Activated CD4-positive, alpha-beta T cell treated with anti-CD3 and anti-CD28 coated beads, Interleukin-2, amount 50 U/mL, for 24 hours (primary cell): ENCODE data around the gene FNTB.

Experiments used
- DNase-seq, 2 donors: peaks; one replicate each; pipeline ENCODE4 v3.0.0-alpha.2; 2020; ENCODE audit warnings: low read depth in 1 of 2, low spot score in 1 of 2

Gene FNTB

GRCh38 chr14:65045006-65045405 is 58.3 kb downstream of the FNTB start:
- DNase-seq = no peak

GRCh38 chr14:65045709-65046108 is 59.0 kb downstream of the FNTB start:
- no peak for DNase-seq

DNA sequence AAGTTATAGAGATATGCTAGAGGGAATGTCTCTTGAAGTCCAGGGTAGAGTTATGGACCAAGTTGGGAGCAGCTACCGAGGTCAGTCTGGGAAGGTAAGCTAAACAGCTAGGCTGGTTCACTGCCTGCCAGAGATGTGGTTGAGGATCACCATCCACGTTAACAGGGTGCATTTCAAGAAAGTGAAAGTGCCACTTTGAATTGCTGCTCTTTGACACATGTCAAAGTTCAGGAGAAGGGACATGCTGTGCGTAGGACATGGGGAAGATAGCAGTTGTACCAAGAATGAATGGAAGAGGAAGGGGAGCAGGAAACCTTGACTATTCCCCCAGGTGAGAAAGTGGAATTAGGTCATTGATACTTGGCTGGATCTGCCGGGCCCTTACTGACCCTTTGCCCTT is 66.1 kb downstream of the FNTB start:
- DNase-seq = no peak

DNA sequence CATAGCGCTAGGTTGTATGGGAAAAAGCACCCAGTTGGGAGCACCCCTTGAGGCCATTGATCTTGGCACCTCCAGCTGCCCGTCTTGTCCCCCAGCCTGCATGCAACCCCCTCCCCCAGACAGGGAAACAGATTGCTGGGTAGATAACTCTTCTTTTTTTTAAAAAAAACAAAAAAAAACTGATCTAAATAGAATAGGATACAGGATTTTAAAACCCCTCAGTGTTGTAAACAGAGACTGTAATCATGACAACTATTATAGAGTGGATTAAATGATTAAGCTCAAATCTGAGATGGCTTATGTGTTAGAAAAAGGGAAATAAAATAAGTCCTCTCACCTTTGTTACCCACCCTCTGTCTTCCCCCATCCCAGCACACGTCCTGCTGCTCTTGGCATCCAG is 66.8 kb downstream of the FNTB start:
- DNase-seq = no peak

DNA sequence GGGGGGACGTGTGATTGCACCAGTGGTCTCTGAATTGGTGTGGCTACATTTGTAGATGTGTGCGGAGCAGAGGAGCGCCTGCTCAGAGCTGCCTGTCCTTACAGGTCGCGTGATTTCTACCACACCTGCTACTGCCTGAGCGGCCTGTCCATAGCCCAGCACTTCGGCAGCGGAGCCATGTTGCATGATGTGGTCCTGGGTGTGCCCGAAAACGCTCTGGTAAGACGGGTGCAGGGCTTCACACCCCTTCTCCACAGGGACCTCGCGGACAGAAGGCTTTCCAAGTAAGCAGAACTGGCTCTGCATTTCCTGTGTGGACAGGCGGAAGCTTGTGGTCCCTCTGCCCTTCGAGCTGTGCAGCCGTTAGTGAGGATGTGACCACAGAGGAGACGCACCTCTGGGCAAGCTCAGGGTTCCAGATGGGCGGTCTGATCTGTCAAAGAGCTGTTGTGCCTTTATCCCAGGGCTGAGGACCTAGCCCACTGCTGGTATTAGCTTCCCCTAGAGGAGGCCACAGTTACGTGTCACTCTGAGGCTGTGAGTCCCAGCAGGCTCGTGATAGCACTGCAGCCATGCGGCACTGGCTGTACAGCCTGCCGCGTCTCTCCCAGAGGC is 67.9 kb downstream of the FNTB start:
- no peak for DNase-seq

DNA sequence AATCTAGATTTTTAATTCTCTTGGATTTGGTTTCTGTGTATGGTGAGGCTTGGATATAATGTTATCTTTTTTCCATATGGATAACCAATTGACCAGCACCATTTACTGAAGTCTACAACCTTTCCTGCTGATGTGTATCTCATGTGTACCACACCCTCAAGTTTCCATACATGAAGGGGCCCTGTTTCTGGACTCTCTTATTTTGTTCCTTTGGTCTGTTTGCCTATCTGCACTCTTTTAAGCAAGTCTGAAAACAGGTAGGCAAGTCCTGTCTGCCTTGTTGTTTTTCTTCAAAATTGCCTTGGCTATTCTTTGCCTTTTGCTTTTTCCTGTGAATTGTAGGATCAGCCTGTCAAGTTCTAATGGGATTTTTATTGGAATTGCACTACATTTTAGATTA is 71.0 kb downstream of the FNTB start:
- DNase-seq = no peak

GRCh38 chr14:65062096-65063075 is 75.7 kb downstream of the FNTB start:
- no peak for DNase-seq

DNA sequence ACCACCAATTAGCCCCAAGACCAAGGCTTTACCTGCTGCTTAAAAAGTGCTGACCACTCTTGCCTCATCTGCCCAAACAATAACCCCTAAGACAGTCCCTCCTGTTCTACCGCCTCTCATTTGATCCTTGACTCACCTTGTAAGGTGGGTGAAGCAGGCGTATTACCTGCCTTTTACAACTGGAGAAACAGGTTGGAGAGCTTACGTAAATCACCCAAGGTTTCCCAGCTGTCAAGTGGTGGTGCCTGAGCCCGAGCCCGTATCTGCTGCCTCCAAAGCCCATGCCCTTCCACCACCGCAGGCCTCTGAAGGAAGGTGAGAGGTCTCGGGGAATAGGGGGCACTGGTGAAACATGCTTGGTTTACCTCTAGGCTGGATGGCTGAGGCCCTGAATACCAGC is 79.0 kb downstream of the FNTB start:
- no peak for DNase-seq

DNA sequence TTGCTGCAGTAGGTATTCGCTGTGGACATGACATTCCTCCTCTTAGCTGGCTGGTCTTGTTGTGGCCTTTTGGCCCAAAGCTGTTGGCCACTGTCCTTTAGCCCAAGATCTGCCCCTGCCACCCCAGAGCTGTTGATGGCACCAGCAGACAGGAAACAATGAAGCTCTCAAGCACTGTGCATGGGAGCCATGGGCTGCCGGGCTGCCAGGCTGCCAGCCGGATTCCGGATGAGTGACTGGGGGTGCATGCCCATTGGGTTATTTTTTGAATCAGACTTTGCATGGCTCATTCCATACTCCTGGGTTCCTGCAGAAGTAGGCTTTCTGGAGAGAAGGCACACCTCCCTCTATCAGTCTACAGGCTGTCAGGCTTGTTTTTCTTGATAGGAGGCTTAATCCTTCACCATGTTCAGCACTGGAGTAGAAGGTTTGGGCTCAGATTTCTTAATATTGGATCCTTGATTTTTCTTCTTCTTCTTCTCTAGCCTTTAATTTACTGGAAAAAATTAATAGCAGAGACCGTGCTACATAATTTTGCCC is 83.2 kb downstream of the FNTB start:
- DNase-seq = no peak

GRCh38 chr14:65070471-65070976 is 83.8 kb downstream of the FNTB start:
- no peak for DNase-seq

DNA sequence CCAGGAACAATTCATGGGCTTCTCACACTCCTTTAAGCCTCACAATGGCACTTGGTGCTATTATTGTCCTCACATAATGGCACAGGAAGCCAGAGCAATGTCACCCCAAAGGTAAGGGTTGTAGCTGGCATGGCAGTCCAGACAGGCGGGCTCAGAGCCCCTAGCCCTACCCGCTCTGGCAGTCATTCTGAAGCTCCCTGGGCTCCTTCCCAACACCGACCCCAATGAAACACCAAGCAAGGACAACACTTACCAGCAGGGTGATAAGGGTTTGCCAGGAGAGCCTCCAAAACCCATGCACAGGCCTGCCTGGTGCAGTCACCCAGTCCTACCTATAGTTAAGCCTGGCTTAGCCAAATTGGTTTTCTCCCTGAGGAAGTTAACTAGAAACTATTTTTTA is 84.8 kb downstream of the FNTB start:
- no peak for DNase-seq

DNA sequence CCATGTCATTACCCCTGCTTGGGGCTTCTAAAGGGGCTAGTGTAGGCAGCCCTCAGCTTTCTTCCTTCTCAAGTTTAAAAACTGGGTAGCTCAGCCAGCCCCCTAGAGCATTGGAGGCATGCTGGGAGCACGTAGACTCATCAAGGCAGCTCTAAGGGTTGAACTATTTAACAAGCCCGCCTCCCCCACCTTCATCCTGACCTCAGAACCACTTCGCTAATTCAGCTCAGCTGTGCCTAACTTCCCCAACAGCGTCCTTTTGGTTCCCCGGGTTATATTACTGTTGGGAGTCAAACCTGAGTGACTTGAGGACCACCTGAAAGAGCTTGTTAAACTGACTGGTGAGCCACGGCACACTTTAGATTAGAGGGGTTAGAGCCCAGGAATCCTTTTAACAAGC is 85.6 kb downstream of the FNTB start:
- DNase-seq = no peak

DNA sequence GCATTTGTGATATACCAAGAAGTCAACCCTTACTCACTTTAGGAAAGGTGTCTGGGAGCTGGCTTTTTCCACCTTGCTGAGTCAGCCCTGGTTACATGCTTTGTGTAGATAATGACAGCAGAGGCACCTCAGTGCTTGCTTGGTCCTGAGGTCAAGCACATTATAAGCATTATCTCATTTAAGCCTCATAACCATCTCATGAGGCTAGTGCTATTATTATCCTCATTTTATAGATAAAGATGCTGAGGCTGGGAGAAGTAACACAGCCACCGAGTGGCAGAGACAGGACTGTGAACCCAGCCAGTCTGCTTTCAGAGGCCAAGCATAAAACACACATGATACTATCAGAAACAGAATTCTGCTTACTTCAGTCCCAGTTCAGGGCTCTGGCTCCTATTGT is 86.2 kb downstream of the FNTB start:
- no peak for DNase-seq

DNA sequence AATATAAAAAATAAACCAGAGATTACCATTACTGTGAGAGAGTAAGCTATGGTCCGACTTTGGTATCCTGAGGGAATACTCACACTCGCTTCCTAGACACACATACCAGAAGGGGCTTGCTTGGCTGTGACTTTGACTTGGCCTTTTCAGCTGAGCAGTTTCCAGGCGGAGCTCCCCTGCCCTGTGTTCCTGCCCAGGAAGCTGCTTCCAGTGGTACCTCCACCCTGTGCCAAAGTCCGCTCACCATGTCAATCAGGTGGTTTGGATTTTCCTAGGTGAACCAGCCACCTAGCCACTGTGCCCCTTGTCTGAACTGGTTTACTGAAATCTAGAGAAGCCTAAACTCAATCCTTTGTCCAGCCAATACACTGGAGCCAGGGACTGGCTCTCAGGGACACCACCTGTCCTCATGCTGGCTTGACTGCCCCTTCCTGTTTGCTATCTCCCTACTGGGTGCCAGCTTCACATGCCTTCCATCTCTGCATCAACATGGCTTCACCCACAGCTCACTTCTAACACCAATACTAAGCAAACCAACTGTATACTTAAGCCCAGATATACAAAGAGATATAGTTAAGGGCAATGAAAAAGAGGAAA is 87.0 kb downstream of the FNTB start:
- DNase-seq = no peak

DNA sequence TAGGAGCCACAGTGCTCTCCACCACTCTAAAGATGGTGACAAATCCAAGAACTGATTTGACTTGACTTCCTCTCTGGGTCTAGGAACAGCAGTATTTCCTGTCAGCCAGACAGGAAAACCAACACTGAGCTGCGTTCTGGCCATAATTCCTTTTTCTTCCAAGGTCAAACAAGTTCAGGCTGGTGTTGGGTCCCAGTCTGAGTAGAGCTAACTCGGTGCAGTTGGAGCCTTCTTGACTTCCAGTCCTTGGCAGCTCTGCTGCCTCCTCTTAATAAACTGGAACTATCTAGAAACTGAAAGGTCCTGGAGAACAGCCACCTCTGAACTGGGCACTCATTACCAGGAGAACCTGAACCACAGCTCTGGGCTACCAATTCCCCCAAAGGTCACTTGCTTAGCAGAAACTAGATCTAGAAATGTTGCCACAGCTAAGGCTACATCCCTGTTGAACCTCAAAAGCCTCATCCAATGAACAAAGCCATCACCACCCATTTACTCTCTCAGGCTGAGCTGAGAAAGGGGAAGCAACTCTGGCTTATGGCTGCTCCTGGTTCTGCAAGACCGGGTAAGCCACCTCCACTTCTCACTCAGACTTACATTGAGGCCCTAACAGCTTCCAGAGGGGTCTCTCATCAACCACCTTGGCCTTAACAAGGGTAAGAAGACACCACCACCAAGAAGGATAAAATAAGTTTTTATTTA is 87.9 kb downstream of the FNTB start:
- DNase-seq = no peak

DNA sequence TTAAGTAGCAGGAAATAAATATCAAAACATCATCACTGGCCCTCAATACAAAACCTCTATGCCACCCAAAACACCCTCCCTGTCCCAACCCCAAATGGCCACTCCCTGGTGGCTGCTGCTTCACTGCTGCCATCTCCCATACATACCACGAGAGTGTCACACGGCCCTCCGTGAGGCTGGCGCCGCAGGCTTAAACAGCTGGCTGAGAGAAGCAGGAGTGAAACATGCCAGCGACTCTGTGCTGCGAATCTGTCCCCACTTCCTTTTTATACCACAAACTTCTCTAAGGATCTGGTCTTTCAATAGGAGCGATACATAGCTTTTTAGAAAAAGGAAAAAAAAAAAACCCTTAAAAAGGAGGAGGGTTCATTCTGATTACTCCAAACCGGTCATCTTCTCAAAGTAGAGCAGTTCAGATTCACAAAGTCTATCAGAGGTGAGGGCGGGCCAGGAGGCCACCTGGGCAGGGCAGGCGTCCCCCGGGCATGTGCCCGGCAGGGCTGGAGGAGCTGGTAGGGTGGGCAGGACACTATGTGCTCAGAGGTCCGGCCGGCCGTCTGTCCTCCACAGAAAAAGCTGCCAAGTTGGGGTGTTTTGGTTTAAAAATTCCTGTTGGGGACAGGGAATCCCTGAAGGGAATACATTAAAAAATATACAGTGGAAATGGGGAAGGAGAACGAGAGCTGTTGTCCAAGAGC is 89.1 kb downstream of the FNTB start:
- no peak for DNase-seq

GRCh38 chr14:65077318-65077717 is 90.6 kb downstream of the FNTB start:
- no peak for DNase-seq

DNA sequence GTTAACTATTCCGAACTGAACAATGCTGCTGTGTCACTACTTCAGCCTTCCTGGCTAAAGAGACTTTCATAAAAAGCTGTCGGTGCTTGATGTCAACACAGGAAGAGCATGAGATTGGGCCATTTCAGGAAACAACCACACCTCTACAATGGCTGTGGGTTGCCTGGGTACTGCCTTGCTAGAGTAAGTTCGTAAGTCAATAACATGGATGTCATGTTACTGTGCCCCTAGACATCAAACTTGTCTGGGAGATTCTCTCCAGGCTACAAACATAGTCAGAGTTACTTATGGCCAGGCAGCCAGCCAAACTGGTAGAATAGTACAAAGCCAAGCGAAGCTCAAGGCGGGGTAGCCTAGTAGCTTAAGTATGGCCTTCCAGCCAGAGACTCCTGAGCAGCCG is 92.5 kb downstream of the FNTB start:
- DNase-seq = no peak

GRCh38 chr14:65079768-65080167 is 93.1 kb downstream of the FNTB start:
- no peak for DNase-seq

DNA sequence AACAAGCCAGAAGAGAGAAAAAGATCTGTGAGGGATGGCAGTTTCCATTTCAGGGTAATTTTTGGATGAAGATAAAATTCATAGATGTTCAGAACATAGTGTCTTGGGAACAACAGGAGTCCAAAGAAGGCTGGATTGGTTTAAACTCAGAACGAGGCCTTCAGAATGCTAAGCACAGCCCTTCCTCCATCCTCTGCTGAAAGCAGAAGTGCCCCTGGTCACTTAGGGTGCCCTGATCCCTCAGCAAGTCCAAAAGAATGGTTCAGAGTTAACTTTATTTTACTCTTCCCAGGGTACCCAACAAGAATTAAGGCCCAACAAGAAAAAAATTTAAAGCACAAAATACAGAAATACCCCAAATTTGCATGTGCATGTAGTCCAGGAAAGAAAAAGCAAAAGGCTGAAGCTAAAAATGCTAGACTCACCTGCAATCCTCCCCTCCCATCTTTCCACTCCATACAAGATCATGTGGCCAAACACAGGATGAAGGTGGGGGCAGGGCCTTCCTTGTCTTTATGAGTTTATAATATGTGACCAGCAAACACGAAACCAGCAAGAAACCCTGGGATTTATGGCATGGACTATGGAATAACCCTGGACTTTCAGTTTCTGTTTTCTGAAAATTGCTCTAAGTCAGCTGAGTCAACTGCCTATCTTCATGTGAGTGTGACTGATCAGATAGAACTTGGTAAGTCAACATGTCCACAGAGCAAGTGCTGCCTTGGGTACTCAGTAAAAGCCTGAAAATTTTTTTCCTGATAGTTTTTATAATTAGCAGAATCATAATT is 94.5 kb downstream of the FNTB start:
- DNase-seq = no peak
